Breast epithelium (tissue), 3 donors: ENCODE measurements around the gene SCGB1D1.

Source experiments
- POLR2A ChIP-seq: fragments of 450-650 bp; IDR thresholded peaks from one replicate; pipeline ENCODE4 v1.6.1; 2016; ENCODE audit warnings: antibody characterized with exemption, mild to moderate bottlenecking, moderate library complexity
- TF ChIP-seq, protein P1 (sequence below), 3 donors: fragments of 450-650 bp; IDR thresholded peaks; one replicate each; pipeline ENCODE4 v1.5.1; 2016 to 2017; ENCODE audit warnings: antibody characterized with exemption in 3 of 3, mild to moderate bottlenecking in 3 of 3, moderate library complexity in 3 of 3

GRCh38 chr11:62182147-62182891, 7.7 kb upstream of the SCGB1D1 start:
- TF ChIP-seq, protein P1, sequence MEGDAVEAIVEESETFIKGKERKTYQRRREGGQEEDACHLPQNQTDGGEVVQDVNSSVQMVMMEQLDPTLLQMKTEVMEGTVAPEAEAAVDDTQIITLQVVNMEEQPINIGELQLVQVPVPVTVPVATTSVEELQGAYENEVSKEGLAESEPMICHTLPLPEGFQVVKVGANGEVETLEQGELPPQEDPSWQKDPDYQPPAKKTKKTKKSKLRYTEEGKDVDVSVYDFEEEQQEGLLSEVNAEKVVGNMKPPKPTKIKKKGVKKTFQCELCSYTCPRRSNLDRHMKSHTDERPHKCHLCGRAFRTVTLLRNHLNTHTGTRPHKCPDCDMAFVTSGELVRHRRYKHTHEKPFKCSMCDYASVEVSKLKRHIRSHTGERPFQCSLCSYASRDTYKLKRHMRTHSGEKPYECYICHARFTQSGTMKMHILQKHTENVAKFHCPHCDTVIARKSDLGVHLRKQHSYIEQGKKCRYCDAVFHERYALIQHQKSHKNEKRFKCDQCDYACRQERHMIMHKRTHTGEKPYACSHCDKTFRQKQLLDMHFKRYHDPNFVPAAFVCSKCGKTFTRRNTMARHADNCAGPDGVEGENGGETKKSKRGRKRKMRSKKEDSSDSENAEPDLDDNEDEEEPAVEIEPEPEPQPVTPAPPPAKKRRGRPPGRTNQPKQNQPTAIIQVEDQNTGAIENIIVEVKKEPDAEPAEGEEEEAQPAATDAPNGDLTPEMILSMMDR (IDR thresholded peaks at IDR 0.05) = no peak
- no peak for TF ChIP-seq POLR2A
